ENCODE measurements around the gene CCDC83.
"Not testable (repeated sequence)": the region's sequence is repeated elsewhere in the genome, so short reads cannot be mapped to it uniquely, and the experiment has no call there.

CCDC83 gene

DNA sequence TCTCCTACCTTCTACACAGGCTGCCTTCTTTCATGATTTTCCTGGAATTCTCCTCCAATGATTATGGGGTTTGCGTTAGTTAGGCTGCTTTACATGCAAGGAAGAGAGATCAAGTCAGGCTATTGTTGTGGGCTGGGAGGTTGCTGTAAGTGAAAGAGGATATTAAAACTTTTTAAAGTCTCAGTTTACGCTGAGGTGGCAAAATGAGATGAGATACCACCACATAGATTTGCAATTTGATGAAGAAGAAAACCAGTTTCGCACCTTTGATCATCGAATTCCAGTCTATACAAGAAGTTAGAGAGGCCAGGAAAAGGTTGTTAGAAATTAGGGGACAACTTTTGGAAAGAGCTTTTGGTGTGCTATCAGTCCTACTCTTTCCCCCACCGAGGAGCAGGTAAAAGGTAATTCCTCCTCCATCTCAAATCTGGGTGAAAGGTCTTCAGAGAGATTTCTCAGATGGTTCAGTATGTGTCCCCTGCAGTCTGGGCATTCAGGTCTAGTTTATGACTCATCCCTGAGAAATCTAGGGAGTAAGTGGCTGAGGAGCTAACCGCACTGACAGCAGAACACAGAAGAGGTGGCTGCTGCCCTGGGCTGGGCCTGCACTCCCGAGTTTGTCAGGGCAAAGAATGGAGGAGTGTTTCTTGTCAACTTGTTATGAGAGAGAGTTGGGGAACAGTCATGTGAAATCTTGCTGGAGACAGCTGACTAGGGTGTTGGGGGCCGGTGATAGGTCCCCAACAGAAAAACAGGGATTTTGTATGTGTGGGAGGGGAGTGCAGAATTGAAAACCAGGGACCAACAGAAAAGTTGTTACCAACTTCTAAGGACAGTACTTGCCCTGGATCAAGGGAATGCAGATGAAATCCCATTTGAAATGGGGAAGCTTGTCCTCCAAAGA lies 34.7 kb downstream of the CCDC83 start:
- no peak for DNase-seq

DNA sequence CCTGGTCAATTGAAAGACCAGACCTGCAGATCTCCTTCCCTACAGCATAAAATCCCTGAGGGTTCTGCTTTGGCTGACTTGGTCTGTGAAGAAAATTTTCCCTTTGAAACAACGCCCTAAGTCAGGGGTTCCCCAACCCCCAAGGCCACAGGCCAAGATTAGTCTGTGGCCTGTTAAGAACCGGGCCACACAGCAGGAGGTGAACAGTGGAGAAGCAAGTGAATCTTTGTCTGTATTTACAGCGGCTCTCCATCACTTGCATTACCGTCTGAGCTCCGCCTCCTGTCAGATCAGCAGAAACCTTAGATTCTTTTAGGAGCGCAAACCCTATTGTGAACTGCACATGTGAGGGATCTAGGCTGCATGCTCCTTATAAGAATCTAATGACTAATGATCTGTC lies 38.2 kb downstream of the CCDC83 start:
- DNase-seq = no peak

DNA sequence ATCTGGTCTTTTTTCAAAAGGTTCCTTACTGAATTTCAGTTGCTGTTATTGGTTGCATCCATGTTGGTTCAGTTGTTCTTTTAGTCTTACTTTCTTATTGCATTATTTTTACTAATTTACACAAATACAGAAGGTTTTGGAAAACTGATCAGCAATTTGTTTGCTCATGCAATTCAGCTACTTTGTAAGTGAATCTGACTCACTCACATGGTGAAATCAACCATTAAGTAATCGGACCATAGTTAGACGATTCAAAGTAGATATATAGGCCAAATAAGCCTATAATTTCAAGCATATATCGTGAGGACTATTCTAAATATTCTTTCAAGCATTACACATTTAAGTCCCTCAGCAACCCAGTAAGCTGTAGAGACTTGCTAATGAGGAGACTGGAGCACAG lies 41.7 kb downstream of the CCDC83 start:
- no peak for DNase-seq

DNA sequence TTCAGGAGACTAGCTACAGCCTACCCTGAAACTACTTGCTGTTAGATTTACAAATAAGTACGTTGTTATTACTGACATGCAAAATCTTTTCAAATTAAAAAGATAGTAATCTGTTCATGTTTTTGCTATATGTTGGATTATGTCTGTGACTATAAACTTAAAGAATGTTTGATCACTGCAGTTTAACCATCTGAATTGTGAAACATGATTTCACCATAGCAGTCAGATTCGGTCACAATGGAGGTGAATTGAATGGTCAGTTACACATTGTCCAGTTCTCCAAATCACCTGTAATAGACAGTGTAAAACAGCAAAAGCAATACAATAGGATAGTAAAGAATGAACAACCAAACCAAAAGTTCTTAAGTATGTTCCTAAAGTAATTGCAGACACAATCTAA lies 43.3 kb downstream of the CCDC83 start:
- DNase-seq = no peak

DNA sequence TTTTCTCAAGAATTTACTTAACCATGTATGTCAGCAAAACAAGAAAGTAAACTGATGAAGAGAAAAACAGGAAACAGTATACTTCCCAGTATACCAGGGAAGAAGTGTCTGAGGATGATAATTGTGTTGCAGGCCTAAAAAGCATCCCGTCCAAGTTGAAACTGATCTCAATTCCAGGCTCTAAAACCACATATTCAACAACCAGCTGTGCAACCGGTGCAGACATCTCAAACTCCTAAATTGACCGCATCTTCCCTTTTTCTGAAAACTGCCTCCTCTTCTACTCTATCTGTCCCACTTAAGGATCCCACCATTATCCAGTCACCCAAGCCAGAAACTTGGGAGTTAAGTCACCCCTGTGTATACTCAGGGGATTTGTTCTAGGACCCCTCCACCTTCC lies 47.2 kb downstream of the CCDC83 start:
- no peak for DNase-seq

DNA sequence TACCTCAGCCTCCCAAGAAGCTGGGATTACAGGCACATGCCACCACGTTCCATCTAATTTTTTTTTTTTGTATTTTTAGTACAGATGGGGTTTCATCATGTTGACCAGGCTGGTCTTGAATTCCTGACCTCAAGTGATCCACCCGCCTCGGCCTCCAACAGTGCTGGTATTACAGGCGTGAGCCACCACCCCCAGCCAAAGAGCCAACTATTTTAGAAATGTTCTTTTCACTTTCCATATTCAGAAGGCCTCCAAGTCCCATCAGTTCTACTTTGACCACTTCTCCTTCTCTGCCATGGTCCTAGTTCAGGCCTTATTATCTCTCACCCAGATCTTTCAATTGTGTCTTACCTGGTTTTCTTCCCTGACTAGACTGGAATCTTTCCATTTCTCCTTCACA lies 48.2 kb downstream of the CCDC83 start:
- DNase-seq = no peak

DNA sequence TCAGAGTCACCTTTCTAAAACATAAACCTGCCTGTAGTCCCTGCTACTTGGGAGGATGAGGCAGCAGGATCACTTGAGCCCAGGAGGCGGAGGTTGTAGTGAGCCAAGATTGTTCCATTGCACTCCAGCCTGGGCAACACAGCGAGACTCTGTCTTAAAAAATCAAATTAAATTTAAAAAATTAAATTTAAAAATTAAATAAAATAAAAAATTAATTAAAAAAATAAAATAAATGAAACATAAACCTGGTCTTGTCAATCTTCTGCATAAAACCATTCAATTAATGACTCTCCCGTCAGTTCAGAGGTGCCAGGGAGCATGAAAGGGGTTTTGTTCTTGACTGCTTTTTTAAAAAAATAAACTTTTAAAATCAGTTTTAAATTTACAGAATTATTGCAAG lies 48.6 kb downstream of the CCDC83 start:
- DNase-seq = no peak

DNA sequence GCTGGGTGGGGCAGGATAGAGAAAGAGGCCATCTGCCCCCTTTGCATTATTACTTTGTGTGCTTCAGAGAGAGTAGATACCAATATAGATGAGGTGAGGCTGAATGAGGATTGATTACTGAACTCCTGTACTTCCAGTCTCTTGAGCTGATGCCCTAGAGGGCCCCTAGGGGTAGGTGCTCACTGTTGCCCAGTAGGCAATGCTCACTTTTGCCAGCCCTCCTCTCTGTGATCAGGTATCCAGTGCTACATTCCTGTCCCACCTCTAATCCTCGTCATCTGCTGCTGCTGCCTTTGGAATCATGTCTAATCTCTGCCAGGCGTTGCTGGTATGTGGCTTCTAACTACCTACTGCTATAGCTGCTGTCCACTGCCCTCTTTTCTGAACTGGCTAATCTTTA lies 57.2 kb downstream of the CCDC83 start:
- DNase-seq = no peak

DNA sequence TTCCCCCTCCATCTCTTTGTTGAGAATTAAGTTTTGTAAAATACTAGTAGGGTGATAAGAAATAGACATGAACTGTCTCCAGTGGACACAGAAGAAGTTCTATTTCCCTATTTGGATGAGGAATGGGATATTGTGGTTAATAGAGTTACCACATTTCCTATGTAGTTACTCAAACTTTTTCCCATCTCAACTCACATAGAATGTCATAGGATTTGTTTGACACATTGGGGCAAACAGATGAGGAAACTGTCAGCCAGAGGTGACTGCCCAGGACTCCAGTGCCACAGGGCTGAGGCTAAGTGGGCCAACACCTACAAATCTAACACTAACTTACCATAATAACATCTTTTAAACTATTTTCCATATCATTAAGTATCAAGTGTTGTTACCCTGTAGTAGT lies 58.3 kb downstream of the CCDC83 start:
- DNase-seq = peak; percentile 71 to 77

DNA sequence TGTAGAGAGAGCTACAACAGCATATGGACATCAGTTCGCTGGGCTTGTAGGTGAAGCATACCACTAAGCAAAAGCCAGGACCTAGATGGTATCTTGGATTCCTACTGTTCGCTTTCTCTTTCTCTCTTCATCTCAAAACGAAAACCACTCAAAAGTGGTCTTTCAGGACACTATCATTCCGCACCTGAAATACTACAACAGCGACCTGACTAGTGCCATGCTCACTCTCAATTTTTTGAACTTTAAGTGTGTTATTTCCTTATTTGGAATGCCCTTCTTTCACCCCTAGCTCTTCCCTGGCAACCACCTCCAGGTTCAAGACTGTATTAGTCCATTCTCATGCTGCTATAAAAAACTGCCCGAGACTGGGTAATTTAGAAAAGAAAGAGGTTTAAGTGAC lies 59.2 kb downstream of the CCDC83 start:
- no peak for DNase-seq

DNA sequence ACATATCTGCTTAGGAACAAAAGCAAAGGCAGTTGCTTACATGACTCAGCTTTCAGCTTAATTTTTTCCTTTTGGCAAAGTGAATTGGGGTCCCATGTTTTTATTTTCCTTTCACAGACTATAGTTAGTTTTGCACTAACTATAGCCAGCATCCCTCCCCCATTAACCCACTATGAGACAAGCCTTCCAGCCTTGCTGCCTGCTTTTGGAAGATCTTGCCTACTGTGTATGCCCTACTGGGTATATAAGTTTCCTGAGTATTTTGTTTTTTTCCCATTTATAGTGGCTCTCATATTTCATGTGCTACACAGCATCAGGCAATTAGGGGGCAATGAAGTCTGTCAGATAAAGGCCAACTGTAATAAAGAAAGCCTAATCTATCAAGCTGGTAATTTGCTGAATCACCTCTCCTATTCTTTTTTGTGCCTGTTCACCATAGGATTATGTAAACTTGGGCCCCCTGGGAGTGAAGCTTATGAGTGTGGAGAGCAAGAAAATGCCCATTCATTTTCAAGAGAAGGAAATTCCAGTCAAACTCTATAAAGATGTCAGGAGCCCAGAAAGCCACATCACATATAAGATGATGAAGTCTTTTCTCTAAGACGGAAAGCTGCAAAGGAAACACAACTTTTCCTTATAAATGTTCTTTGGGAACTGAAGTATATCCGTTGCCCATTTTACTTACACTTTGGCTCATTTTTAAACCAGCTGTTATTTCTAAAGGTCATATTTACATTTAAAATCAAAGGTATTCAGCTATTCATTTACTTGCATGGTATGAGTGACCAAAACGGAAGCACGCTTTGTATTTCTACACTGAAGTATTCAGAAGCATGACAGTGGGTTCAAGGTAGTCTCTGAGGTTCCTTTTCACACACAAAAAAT lies 64.0 kb downstream of the CCDC83 start:
- no peak for DNase-seq

DNA sequence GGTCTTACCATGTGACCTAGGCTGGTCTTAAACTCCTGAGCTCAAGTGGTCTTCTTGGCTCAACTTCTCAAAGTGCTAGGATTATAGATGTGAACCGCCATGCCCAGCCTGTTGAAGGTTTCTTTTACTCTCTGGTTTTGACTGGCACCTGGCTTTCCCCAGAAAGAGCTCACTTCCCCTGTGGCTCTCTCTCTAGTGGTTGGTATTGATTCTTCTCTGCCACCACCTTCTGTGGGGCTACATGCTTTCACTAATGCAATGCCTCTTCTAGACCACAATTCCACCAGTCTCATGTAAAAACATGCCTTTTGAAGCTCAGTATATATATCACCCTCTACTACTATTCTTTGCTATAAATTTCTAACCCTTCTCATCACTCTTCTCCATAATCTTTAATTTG lies 67.2 kb downstream of the CCDC83 start:
- DNase-seq = no peak

DNA sequence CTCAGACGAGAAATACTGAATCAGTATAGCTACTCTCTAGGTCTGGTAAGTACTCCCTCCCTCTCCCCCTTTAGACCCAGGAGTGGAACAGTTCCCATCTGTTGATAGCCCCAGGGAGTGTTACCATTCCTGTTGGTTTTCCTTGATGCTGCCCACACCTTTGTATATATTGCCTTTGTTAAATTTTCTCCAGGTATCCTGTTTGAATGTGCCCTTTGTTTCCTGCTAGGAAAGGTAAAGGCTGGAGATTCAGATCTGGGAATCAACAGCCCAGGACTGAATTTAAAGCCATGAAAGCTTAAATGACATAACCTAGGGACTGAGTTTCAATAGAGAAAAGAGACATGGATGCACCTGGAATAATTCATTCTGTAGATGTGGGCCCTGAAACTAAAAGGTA lies 68.3 kb downstream of the CCDC83 start:
- DNase-seq = no peak

DNA sequence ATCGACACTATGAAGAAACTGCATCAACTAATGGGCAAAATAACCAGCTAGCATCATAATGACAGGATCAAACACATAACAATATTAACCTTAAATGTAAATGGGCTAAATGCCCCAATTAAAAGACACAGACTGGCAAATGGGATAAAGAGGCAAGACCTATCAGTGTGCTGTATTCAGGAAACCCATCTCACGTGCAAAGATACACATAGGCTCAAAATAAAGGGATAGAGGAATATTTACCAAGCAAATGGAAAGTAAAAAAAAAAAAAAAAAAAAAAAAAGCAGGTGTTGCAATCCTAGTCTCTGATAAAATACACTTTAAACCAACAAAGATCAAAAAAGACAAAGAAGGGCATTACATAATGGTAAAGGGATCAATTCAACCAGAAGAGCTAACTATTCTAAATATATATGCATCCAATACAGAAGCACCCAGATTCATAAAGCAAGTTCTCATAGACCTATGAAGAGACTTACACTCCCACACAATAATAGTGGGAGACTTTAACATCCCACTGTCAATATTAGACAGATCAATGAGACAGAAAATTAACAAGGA lies 71.6 kb downstream of the CCDC83 start:
- DNase-seq = not testable (repeated sequence)

DNA sequence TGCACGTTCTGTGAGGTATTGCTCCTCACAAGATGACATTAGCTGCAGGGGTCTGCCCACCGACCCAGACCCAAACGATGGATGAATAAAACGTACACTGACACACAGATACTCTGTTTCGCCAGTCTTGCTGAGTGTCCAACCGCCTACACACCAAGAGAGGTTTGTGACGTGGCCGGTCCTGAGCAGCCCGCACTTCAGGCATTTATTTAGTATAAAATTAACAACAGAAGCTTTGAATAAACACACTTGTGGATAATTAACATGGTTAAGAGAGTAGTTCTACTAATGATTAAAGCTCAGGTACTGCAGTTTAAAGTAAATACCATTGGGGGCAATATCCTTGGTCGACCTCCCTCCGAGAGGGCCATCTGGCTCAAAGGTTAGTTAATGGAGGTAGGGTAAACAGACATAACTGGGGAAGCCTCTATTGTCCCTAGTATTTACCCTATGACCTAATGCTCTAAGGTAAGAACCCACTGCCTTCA lies 75.7 kb downstream of the CCDC83 start:
- no peak for DNase-seq

DNA sequence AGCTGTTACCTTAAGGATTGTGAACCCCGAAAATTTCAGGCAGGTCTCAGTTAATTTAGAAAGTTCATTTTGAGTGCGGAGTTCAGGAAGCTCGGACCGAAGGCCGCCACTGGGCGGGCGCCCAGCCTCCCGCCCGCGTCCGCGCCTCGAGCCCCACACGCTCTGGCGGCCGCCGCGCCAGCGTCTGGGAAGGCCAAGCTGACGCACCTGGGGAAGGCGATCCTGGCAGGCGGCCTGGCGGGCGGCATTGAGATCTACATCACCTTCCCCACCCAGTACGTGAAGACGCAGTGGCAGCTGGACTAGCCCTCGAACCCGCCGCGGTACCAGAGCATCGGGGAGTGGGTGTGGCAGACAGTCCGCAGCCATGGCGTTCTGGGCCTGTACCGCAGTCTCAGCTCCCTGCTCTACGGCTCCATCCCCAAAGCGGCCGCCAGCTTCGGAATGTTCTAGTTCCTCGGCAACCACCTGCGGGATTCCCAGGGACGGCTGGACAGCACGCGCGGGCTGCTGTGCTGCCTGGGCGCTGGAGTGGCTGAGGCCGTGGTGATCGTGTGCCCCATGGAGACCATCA lies 79.5 kb downstream of the CCDC83 start:
- no peak for DNase-seq

DNA sequence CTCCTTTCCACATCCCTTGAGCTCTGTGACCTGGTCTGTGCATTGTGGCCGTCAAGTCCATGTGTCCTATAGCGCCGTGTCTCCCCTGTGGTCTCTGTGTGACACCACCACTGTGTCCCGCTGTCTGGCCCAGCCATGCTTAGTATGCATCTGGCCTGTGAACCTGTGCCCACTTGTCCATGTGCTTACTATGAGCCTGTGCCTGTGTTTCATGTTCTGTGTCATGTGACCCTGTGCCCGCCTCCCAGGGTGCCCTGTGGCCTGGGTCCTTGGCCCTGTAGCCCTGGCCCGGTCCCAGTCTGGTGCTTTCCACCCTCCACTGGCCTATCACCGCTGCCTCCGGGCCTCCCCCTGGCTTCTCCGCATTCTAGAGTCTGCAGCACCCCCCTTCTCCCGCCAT lies 80.6 kb downstream of the CCDC83 start:
- DNase-seq = no peak

DNA sequence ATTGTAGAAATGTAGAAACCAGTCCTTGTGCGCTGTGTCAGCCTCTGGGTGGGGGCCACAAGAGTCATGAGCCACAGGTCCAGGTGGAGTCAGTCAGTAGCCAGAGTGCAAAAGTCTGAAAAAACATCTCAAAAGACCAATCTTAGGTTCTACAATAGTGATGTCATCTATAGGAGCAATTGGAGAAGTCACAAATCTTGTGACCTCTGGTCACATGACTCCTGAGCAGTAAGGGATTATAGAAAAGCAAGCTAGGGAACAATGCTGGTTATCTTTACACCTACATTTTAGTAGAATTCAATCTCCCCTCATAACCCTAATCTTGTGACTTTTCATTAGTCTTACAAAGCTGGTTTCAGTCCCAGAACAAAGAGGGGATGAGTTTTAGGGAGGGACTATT lies 82.7 kb downstream of the CCDC83 start:
- DNase-seq = no peak

DNA sequence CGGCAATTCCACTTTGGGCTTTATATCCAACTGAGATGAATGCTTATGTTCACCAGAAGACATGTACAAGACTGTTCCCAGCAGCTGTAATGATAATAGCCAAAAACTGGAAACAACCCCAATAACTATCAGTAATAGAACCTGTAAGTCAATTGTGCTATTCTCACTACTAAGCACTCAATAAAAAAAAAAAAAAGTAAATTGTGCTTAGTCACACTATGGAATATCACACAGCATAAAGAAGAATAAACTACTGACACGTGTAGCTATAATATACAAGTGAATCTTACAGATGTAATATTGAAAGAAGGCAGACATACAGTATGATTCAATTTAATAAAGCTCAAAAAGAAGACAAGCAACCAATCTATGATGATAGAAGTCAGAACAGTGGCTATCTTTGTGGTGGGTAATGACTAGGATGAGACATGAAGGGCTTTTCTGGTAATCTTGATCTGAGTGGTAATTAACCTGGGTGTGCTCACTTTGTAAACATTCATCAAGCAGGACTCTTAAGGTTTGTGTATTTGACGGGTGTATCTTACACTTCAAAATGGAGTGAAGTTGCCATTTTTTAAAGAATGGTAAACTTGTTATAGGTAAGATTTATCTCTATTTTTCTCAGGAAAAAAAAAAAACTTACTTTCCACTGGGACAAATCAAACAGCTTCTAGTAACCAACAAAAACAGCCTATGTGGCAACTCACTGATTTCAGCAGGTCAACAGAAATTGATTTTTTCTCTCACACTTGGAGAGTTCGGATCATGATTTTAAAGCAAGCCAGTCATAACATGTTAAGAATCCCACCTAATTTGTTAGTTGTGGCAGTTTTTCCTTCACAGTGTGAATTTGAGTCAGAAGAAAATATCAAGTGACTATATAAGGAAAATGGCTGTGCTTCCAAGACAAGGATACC lies 84.2 kb downstream of the CCDC83 start:
- DNase-seq = no peak

DNA sequence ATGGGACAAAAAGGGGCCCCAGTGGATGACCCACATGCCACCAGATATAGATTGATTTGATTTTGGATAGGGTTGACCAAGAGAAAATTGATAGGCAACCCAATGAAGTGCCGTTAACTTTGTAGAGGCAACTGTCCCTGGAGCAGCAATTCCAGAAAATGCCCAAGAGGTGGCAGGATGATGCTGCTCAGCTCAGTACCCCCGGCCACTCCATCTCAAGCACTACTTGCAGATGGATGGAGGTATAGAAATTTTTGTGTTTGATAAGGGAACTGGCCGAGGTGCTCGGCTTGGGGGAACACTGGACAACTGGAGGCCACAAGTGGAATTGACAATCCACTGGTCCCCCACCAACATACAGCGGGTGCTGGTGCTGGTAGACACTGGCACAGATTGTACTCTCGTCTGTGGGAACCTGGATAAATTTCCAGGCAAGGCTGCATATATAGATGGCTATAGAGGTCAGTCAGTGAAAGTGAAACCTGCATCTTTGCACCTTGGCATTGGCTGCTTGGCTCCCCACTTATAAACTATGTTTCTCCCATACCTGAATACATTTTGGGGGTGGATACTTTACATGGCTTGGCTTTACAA lies 86.3 kb downstream of the CCDC83 start:
- DNase-seq = peak; percentile 57 to 72

DNA sequence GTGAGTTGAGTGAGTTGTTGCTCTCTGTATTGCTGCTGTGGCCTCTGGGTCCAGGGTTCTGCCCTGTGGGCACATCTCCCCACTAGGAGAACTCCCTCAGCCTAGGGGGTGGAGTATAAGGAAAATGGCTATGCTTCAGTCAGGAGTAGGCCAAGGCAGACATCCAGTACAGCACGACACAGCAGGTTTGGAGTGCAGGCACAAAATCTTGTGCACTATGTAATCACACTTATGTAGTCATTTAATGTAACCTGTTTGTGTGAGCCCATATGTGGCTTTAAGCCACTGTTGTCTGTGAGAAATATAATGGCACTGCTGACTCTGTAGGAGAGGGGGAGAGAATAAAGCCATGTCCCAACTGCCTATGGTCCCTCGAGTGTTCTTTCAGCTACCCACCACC lies 90.1 kb downstream of the CCDC83 start:
- DNase-seq = no peak

DNA sequence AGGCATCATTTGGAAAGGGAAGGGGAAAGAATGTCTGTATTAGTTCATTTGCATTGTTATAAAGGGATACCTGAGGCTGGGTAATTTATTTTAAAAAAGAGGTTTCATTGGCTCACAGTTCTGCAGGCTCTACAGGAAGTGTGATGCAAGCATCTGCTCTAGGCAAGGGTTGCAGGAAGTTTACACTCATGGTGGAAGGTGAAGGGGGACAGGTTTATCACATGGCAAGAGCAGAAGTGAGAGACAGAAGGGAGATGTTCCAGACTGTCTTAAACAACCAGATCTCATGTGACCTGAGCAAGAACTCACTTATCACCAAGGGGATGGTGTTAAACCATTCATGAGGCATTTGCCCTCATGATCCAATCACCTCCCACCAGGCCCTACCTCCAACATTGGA lies 90.6 kb downstream of the CCDC83 start:
- DNase-seq = peak; percentile 3 to 13
